Hepatocyte (in vitro differentiated cells): Measurements from ENCODE around the gene KCNN3. TPM values are rescaled to one million over a fixed set of nuclear protein-coding genes. Genes with fewer than 3 reads are reported as not detected.

ENCODE experiments used
- DNase-seq: peaks from one replicate; pipeline ENCODE4 v3.0.0-alpha.2; 2016; ENCODE audit warnings: low spot score
- H2AFZ ChIP-seq: fragments of 200-600 bp; sonication (generic); 2 replicates; pipeline ENCODE4 v1.6.0; 2016; ENCODE audit warnings: antibody characterized with exemption, mild to moderate bottlenecking
- H3K27ac ChIP-seq: fragments of 200-600 bp; sonication (generic); 2 replicates; pipeline ENCODE4 v1.5.1; 2016; ENCODE audit warnings: mild to moderate bottlenecking
- H3K27me3 ChIP-seq: fragments of 200-600 bp; sonication (generic); 2 replicates; pipeline ENCODE4 v1.6.1; 2016
- H3K36me3 ChIP-seq: fragments of 200-600 bp; sonication (generic); replicated peaks from 2 replicates; pipeline ENCODE4 v1.5.1; 2016; ENCODE audit warnings: low read depth; ENCODE audit not compliant: insufficient read depth
- H3K4me1 ChIP-seq: fragments of 200-600 bp; sonication (generic); 2 replicates; pipeline ENCODE4 v1.5.1; 2016; ENCODE audit warnings: mild to moderate bottlenecking, moderate library complexity; ENCODE audit not compliant: insufficient read depth
- H3K4me2 ChIP-seq: fragments of 200-600 bp; sonication (generic); 2 replicates; pipeline ENCODE4 v1.6.0; 2016
- H3K4me3 ChIP-seq: fragments of 200-600 bp; sonication (generic); 2 replicates; pipeline ENCODE4 v1.5.1; 2016; ENCODE audit warnings: mild to moderate bottlenecking
- H3K79me2 ChIP-seq: fragments of 200-600 bp; sonication (generic); 2 replicates; pipeline ENCODE4 v1.6.0; 2017; ENCODE audit warnings: mild to moderate bottlenecking
- H3K9me2 ChIP-seq: fragments of 200-600 bp; sonication (generic); replicated peaks from 2 replicates; pipeline ENCODE4 v1.6.0; 2017; ENCODE audit warnings: mild to moderate bottlenecking; ENCODE audit not compliant: insufficient read depth
- H3K9me3 ChIP-seq: fragments of 200-600 bp; sonication (generic); 2 replicates; pipeline ENCODE4 v1.5.1; 2016; ENCODE audit warnings: low read depth, mild to moderate bottlenecking
- H4K20me1 ChIP-seq: fragments of 200-600 bp; sonication (generic); 2 replicates; pipeline ENCODE4 v1.6.0; 2016; ENCODE audit warnings: mild to moderate bottlenecking; ENCODE audit not compliant: insufficient read depth, poor library complexity, severe bottlenecking
- CTCF ChIP-seq: fragments of 200-600 bp; sonication (generic); IDR thresholded peaks from 2 replicates; pipeline ENCODE4 v1.5.1; 2016; ENCODE audit warnings: antibody characterized with exemption, mild to moderate bottlenecking; ENCODE audit not compliant: poor library complexity
- EZH2 ChIP-seq: fragments of 200-600 bp; sonication (generic); IDR thresholded peaks from 2 replicates; pipeline ENCODE4 v1.6.1; 2016; ENCODE audit warnings: antibody characterized with exemption, mild to moderate bottlenecking, borderline replicate concordance
- EZH2phosphoT487 ChIP-seq: fragments of 200-600 bp; sonication (generic); IDR thresholded peaks from one replicate; pipeline ENCODE4 v1.6.1; 2018; ENCODE audit warnings: antibody characterized with exemption, mild to moderate bottlenecking, low read depth, moderate library complexity; ENCODE audit not compliant: unreplicated experiment, severe bottlenecking
- WGBS: methylation state at CpG from one replicate; pipeline ENCODE4 v1.1.6; 2016; ENCODE audit warnings: low lambda C conversion rate; ENCODE audit errors: missing lambda C conversion rate; 5-methylcytosine and 5-hydroxymethylcytosine counted together
- polyA plus RNA-seq: library from polyadenylated mRNA; unstranded; fragments of >200 nt; fragmentation: Nextera tagmentation; extraction: Ambion mirVana; gene quantifications from 2 replicates; pipeline ENCODE4 v1.2.1, GENCODE V29; 2016
- total RNA-seq: library from RNA; depleted of rRNA; stranded (reverse); fragments of >200 nt; gene quantifications from 2 replicates; pipeline ENCODE4 v1.2.3, GENCODE V29; 2014

KCNN3 gene
- total and polyA plus RNA-seq, 2 experiments from 2014 or later = 0.56 to 0.67 TPM

- TF ChIP-seq EZH2phosphoT487 (no peak), EZH2 (no peak), CTCF (no peak)
- Histone ChIP-seq H3K4me3 (no peak overlapping the region), H3K36me3 (no peaks in the 10 kb centered on the region), H3K4me2 (peak overlapping the region; percentile 72), H3K9me3 (no peaks in the 10 kb centered on the region), H3K4me1 (peaks cover 5% of the 10 kb centered on the region), H2AFZ (no peak overlapping the region), H3K79me2 (no peaks in the 10 kb centered on the region), H3K27me3 (peaks cover 19% of the 10 kb centered on the region), H4K20me1 (no peaks in the 10 kb centered on the region), H3K9me2 (no peaks in the 10 kb centered on the region), H3K27ac (no peak overlapping the region)
- WGBS = 70% methylated on average over 14 of the region's 14 CpGs
- DNase-seq = no peak
Observed at GRCh38 chr1:154866257-154867063, 3.6 kb downstream of the KCNN3 start.

GRCh38 chr1:154865442-154866256 is 4.4 kb downstream of the KCNN3 start:
- Histone ChIP-seq H3K36me3 (no peaks in the 10 kb centered on the region), H4K20me1 (no peaks in the 10 kb centered on the region), H2AFZ (no peak overlapping the region), H3K4me1 (peaks cover 5% of the 10 kb centered on the region), H3K4me2 (no peak overlapping the region), H3K79me2 (no peaks in the 10 kb centered on the region), H3K9me3 (no peaks in the 10 kb centered on the region), H3K9me2 (no peaks in the 10 kb centered on the region), H3K27ac (no peak overlapping the region), H3K4me3 (no peak overlapping the region), H3K27me3 (peaks cover 19% of the 10 kb centered on the region)
- no peak for DNase-seq
- TF ChIP-seq EZH2phosphoT487 (no peak), CTCF (no peak), EZH2 (no peak)
- WGBS = 59% methylated on average over 5 of the region's 5 CpGs

- H3K4me2 ChIP-seq = no peak overlapping the region
Observed at GRCh38 chr1:154864189-154864975, 5.7 kb downstream of the KCNN3 start.

More at GRCh38 chr1:154864189-154864975, 5.7 kb downstream of the KCNN3 start:
- no peaks in the 10 kb centered on the region for H3K9me2 ChIP-seq
- H3K79me2 ChIP-seq = no peaks in the 10 kb centered on the region
- no peaks in the 10 kb centered on the region for H3K36me3 ChIP-seq
- WGBS = 92% methylated on average over 8 of the region's 8 CpGs
- H3K27me3 ChIP-seq = peaks cover 17% of the 10 kb centered on the region
- DNase-seq = no peak
- no peak overlapping the region for H3K27ac ChIP-seq
- TF ChIP-seq EZH2 (no peak), CTCF (no peak), EZH2phosphoT487 (no peak)
- H3K9me3 ChIP-seq = no peaks in the 10 kb centered on the region
- no peak overlapping the region for H2AFZ ChIP-seq
- H3K4me1 ChIP-seq = peaks cover 5% of the 10 kb centered on the region
- no peaks in the 10 kb centered on the region for H4K20me1 ChIP-seq
- no peak overlapping the region for H3K4me3 ChIP-seq
